ENCODE data around the gene PER2.

- TF ChIP-seq CTCF (IDR thresholded peaks at IDR 0.05) = no peak
- no peak for TF ChIP-seq POLR2A (IDR thresholded peaks at IDR 0.05)
These were observed 63.9 kb downstream of the PER2 start for GRCh38 chr2:238224356-238225035.
